ENCODE results near the gene RASSF3.
"Not testable (repeated sequence)": the region's sequence is repeated elsewhere in the genome, so short reads cannot be mapped to it uniquely, and the experiment has no call there.

RASSF3 gene

GRCh38 chr12:64598831-64599230, 11.5 kb upstream of the RASSF3 start:
- no peak for DNase-seq

GRCh38 chr12:64600164-64600561, 10.1 kb upstream of the RASSF3 start:
- DNase-seq = no peak

- no peak for DNase-seq
Observed at GRCh38 chr12:64603183-64603841, 7.0 kb upstream of the RASSF3 start.

- peak; percentile 73 for DNase-seq
Observed at GRCh38 chr12:64608901-64609535, 1.3 kb upstream of the RASSF3 start.

GRCh38 chr12:64609536-64610078, 688 bp upstream of the RASSF3 start:
- DNase-seq = no peak

GRCh38 chr12:64610660-64611340, 505 bp downstream of the RASSF3 start:
- DNase-seq = peak; percentile 77

GRCh38 chr12:64611341-64612284, 1.3 kb downstream of the RASSF3 start:
- DNase-seq = peak; percentile 47

- no peak for DNase-seq
Observed at GRCh38 chr12:64612843-64613242, 2.5 kb downstream of the RASSF3 start.

- not testable (repeated sequence) for DNase-seq
Observed at GRCh38 chr12:64613775-64614398, 3.6 kb downstream of the RASSF3 start.

- no peak for DNase-seq
Observed at GRCh38 chr12:64616201-64616600, 5.9 kb downstream of the RASSF3 start.

GRCh38 chr12:64618953-64619590, 8.8 kb downstream of the RASSF3 start:
- peak; percentile 46 for DNase-seq

GRCh38 chr12:64621257-64621942, 11.1 kb downstream of the RASSF3 start:
- DNase-seq = peak; percentile 50

- no peak for DNase-seq
Observed at GRCh38 chr12:64624035-64624434, 13.7 kb downstream of the RASSF3 start.

- peak; percentile 91 for DNase-seq
Observed at GRCh38 chr12:64625243-64626077, 15.2 kb downstream of the RASSF3 start.

- DNase-seq = not testable (repeated sequence)
Observed at GRCh38 chr12:64626588-64626987, 16.3 kb downstream of the RASSF3 start.

- peak; percentile 74 for DNase-seq
Observed at GRCh38 chr12:64627771-64628170, 17.5 kb downstream of the RASSF3 start.

- no peak for DNase-seq
Observed at GRCh38 chr12:64631197-64631596, 20.9 kb downstream of the RASSF3 start.

- DNase-seq = no peak
Observed at GRCh38 chr12:64633011-64633939, 23.0 kb downstream of the RASSF3 start.

GRCh38 chr12:64633940-64634337, 23.6 kb downstream of the RASSF3 start:
- peak; percentile 74 for DNase-seq
